ENCODE data around the gene PLPPR1.

PLPPR1 gene

DNA sequence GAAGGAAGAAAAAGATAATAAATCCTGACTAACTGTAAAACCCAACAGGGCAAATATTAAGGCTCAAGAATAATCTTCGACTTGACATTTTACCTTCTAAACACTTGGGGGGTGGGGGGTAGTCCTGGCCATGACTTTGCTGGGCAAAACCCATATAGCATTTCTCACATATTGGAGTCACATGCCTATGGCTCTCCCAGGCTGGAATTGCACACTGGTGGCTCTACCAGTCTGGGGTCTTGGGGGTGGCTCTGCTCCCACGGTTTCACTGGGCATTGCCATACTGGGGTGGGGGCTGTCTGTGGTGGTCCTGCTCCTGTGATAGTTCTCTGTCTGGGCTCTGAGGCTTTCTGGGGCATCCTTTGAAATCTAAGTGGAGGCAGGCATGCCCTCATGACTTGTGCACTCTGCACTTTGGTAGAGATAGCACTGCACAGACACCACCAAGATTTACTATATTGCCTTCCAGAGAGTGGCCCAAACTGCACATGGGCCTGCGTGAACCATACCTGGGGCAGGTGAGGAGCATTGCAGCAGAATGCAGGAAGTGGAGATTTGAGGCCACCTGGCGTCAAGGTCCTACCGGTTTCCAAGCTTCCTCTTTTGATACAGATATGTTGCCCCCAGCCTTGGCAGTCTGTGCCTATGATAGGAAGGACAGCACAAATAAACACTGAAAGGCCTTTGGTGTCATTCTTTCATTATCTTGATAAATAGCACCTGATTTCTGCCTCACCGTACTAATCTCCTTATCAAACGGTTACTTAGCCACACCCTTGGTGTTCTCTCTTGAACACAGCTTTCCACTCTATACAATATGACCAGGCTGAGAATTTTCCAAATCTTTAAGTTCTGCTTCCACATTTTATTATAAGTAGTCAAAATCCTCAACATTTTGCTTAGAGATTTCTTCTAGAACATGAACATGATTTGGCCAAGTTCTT, 326.5 kb downstream of the PLPPR1 start:
- no peak for DNase-seq

DNA sequence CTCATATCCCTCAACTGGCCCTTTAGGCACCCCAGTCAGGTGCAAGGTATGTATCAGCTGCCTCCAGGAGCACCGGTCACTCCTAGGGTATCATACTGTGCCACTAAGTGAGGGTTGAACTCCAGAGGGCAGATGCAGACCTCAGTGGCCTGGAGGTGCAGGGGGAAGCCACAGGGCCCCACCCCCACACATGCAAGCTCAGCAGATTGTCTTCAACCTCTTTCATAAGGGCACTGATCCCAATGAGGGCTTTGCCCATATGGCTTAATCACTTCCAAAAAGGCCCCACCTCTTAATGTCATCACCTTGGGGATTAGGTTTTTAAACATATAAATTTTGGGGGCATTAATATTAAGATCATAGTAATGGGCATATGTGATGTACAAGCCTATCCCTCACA, 328.1 kb downstream of the PLPPR1 start:
- DNase-seq = no peak

DNA sequence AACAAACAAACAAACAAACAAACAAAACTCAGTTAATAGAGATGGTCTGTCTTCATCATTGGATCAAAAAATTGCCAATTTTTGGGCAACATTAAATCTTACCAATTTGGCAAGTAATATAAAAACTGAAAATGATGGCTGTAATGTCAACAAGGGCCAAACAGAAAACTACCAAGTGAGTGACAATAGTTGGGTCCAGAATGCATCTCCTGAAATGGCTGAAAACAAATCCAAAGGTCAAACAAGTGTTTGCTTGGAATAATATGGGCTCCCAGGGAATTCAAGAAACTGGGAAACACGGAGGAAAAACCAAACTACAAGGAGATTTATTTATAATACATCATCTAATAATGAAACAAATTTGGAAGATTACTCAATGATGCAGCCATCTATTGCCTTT, 331.2 kb downstream of the PLPPR1 start:
- DNase-seq = no peak

DNA sequence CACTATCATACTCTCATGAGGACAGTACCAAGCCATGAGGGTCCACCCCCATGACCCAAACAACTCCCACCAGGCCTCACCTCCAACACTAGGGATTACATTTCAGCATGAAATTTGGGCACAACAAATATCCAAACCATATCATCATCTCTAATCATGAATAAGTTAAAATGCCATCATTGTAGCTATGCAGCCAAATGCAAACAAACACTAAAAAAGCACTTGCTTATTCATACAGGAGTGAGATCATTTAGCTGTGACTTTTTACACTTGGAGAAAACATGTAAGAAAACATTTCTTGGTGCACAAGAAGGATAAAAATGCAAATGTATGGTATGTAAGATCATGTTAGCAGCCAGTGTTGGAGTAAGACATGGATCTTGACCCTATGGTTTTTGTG, 332.1 kb downstream of the PLPPR1 start:
- DNase-seq = no peak

DNA sequence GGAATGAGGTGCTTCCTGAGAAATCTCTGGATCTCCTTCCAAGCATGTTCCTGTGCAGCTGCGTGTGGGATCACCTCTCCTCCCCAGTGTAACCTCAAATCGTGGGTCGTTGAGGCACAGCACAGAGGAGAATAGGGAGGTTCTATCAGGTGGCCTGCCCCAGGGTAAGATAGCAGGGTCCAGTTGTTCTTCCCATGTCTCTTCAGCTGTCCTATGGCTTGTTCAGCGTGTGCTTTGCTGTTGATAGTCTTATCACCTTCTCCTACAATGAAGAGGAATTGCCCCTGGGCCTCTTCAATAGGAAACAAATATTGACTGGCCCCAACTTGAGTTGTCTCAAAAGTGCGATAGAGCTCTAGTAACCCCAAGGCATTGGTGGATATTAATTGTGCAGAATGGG, 333.9 kb downstream of the PLPPR1 start:
- DNase-seq = no peak

DNA sequence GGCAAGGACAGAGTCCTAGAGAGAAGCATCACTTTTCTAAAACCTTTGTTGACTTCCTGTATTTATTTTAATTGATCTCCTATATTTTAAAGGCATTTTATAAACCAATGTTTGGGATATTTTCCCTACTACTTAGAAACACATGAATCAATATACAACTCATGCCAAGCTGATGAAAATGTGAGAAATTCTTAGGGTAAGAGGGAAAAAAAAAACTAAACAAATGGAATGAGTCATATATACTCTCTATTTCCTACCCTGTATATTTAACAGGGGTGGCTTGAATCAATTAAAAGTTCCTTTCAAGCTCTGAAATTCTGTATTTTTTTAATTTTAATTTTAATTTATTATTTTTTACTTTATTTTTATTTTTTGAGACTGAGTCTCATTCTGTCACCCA, 336.7 kb downstream of the PLPPR1 start:
- DNase-seq = no peak

DNA sequence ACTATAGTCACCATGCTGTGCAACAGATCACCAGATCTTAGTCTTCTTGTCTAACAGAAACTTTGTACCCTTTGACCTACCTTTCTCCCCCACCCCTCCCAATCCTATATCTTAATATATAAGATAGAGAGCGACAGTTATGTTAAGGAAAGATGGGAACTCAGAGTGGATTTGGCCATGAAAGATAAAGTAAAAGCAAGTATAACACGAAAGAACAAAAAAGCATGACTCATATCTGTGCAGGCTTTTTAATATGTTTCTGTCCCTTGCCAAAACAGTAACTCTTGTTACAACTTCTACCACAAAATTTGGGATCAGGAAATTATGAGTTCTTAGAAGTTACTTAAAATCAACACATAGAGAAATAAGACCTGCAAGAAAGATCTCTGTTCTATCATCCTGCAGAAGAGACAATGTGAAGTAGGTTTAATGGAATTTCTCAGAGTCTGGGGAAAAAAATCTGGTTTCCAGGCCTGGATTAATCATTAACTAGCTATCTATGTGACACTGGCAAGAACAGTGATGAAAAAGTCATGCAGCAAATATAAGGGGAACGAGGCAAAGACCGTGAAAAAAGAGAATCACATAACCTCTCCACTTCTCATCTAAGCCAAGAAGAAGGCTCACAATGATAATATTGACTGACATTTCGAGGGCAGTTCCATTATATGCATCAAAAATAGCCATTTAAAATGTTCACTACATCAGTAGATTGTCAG, 337.7 kb downstream of the PLPPR1 start:
- DNase-seq = no peak

DNA sequence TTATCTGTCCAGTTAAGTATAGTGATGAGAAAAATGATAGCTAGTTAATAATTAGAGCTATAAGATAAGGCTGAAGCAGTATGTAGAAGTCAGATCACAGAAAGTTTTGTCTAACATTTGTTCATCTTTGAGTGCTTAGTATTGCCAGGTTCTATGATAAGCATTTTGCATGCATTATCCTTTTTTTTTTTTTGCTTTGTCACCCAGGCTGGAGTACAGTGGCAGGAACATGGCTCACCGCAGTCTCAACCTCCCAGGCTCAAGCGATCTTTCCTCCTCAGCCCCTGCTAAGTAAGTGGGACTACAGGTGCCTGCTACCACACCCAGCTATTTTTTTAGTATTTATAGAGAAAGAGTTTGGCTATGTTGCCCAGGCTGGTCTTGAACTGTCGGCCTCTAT, 338.8 kb downstream of the PLPPR1 start:
- no peak for DNase-seq

DNA sequence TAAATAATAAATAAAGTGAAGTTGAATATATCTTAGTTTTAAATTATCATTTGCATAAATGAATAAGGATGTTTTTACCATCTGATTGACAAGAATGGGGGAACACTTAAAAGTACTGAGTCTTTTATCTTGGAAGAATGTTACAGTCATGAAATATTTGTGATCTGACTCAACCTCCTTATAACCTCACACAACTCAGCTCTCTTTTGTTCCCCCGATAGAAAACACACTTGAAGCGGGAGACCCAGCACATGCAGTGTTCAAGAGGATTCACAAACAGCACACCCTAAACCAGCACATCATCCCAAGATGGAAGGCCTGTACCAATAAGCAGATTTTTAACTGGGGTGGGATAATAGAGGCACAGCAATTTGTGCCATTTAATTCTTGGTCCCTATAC, 340.8 kb downstream of the PLPPR1 start:
- DNase-seq = no peak

DNA sequence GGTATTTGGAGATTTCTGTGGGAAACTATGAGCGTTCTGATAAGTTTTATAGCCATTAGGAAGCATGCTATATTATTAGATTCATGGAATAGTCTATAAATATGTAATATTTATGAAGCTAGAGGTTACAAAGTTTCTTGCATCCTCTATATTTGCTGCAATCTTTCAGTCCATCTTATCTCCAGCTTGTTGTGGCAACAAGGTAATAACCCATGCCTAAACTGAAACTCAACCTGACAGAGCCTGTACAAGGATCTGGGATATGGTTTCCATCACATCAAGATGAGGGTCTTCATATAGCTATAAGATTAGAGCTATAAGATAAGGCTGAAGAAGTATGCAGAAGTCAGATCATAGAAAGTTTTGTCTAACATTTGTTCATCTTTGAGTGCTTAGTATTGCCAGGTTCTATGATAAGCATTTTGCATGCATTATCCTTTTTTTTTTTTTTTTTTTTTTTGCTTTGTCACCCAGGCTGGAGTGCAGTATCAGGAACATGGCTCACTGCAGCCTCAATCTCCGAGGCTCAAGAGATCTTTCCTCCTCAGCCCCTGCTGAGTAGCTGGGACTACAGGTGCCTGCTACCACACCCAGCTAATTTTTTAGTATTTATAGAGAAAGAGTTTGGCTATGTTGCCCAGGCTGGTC, 341.5 kb downstream of the PLPPR1 start:
- no peak for DNase-seq

DNA sequence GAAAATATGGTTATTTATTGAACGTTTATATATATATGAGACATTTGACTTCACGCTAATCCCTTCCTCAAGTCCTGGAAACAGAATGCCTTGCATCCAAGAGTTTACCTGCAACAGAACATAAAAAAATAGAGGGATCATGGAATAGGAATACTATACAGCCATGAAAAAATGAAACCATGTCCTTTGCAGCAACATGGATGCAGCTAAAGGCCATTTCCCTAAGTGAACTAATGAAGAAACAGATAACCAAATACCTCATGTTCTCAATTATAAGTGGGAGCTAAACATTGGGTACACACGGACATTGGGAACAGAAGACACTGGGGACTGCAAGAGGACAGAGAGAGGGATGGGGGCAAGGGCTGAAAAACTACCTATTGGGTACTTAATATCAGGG, 343.3 kb downstream of the PLPPR1 start:
- no peak for DNase-seq

DNA sequence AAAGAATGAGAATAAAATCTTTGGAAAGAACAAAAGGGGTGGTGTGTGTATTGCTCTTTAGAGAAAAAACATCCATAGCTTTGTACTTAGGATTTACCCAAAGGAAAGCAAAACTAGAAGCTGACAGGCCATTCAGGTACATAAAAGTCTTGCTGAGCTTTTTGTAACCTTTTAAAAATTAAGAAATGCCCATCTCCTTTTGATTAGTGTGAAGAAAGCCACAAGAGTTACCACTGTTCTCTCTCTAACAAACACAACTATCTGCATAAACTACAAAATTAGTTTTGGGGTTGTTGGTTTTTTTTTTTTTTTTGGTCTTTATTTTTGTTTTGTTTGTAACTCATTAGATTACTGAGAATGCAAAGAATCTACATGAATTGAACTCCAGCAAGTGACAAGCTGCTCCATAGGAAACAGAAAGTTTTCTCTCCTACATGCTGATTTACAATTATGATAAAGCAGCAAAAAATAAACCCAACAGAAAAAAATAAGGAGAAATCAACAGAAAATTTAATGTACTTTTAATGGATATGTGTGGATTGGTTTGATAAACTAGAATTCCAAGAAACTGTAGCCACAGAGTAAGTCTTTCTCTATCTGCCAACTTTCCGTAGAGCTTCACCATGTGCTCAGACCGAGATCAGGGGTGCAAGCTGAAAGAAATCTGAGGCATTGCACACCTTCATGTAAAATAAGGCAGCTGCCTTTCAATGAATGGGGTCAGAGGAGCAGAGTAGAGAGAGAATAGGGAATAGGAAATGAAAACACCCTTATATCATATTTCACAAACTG, 344.0 kb downstream of the PLPPR1 start:
- no peak for DNase-seq

All from NCI-H1105 treated with DMSO at 0.1 percent for 48 hours (cell line).